ENCODE results near the gene KCNK1.

Gene KCNK1

DNA sequence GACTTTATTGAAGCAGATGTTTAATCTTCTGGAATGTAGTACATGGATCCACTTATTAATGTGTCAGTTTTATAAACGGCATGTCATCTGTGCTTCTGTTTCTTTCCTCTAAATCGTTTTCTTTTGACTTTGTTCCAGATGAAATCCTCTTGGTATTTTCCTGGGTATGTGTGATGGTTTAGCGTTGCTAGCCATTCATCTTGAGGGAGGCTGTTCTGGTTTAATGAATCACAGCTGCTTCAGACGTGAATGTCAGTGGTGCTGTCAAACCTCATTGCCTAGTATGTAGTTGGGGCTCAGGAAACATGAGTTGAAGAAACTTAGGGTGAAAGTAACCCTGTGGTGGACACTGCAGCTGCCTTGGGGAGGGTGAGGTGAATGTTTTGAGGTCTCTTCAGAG is 33.2 kb downstream of the KCNK1 start:
- H3K4me3 ChIP-seq (ENCODE audit: low read depth, low read length) = no peak overlapping the region
- TF ChIP-seq CTCF (IDR thresholded peaks at IDR 0.05; ENCODE audit: control insufficient read depth, extremely low read depth, insufficient read depth) = no peak
- no peak for DNase-seq (ENCODE audit: low read depth)

DNA sequence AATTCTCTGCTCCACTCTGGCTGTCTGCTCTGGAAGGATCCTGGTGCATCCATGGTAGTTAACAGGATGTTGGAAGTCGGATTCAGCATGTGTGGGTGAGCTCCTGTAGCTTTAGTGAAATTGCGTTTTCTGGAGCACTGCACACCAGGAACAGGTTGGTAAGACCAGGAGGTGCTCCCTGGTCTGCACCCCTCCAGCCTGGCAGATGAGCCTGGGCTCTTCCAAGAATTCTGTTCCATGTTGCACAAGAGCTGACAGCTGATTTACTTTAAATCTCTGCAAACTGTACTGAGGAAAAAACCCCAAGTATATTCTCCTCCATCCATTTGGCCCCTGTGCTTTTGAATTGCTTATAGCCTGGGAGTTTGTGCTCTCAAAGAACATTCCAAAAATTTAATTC is 33.7 kb downstream of the KCNK1 start:
- DNase-seq (ENCODE audit: low read depth) = no peak
- no peak for TF ChIP-seq CTCF (IDR thresholded peaks at IDR 0.05; ENCODE audit: control insufficient read depth, extremely low read depth, insufficient read depth)
- no peak overlapping the region for H3K4me3 ChIP-seq (ENCODE audit: low read depth, low read length)

DNA sequence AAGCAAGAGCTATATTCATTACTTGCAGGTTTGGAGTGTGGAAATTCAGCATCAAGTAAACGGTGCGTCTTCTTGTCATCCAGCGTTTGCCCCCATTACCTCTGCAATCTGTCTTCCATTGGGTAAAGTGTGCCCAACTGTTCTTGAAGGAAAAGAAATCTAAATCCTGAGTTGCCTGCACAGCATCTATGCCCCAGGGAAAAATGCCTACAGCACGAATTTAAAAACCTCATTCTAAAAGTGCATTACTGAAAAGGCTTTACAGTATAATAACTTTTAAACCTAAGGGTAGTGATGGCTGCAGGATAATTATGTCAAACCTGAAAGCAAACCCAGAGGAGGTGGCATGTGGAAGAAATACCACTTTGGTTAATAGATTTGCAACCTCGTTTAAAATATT is 37.2 kb downstream of the KCNK1 start:
- no peak for DNase-seq (ENCODE audit: low read depth)
- no peak overlapping the region for H3K4me3 ChIP-seq (ENCODE audit: low read depth, low read length)
- no peak for TF ChIP-seq CTCF (IDR thresholded peaks at IDR 0.05; ENCODE audit: control insufficient read depth, extremely low read depth, insufficient read depth)

GRCh38 chr1:233651563-233652233 is 37.8 kb downstream of the KCNK1 start:
- H3K4me3 ChIP-seq (ENCODE audit: low read depth, low read length) = no peak overlapping the region
- DNase-seq (ENCODE audit: low read depth) = no peak
- TF ChIP-seq CTCF (IDR thresholded peaks at IDR 0.05; ENCODE audit: control insufficient read depth, extremely low read depth, insufficient read depth) = no peak

- H3K4me3 ChIP-seq (ENCODE audit: low read depth, low read length) = no peak overlapping the region
- no peak for DNase-seq (ENCODE audit: low read depth)
- TF ChIP-seq CTCF (IDR thresholded peaks at IDR 0.05; ENCODE audit: control insufficient read depth, extremely low read depth, insufficient read depth) = no peak
Measured at GRCh38 chr1:233652526-233652925, 38.6 kb downstream of the KCNK1 start.

- no peak for TF ChIP-seq CTCF (IDR thresholded peaks at IDR 0.05; ENCODE audit: control insufficient read depth, extremely low read depth, insufficient read depth)
- H3K4me3 ChIP-seq (ENCODE audit: low read depth, low read length) = no peak overlapping the region
- DNase-seq (ENCODE audit: low read depth) = peak; percentile 50
Measured at GRCh38 chr1:233654658-233655280, 40.9 kb downstream of the KCNK1 start.

DNA sequence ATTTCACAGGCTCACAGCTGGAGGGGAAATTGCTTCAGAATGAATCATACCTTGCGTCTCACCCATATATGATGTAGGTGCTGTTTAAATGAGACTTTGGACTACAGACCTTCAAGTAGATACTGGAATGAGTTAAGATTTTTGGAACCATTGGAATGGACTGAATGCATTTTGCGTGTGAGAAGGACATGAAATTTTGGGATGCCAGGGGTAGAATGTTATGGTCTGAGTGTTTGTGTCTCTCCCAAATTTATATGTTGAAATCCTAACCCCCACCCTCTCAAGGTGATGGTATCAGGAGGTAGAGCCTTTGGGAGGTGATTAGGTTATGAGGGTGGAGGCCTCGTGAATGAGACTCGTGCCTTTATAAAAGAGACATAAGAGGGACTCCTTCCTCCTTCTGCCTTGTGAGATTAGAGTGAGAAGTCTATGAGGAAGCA is 41.4 kb downstream of the KCNK1 start:
- TF ChIP-seq CTCF (IDR thresholded peaks at IDR 0.05; ENCODE audit: control insufficient read depth, extremely low read depth, insufficient read depth) = no peak
- no peak for DNase-seq (ENCODE audit: low read depth)

More for the DNA sequence above, 41.4 kb downstream of the KCNK1 start:
- H3K4me3 ChIP-seq (ENCODE audit: low read depth, low read length) = no peak overlapping the region

All from LNCaP clone FGC (cell line).